ACHN (cell line): ENCODE data around the gene U2AF1L4.

Experiments used
- DNase-seq: peaks from one replicate; pipeline ENCODE4 v3.0.0-alpha.2; 2015
- in situ Hi-C: cut with HindIII; loops from 2 replicates; pipeline ENCODE4 v1.10.0; 2017; ENCODE audit warnings: low sequenced_read_pairs, low pct_ligation_motif_present, low pct_unique_long_range_greater_than_20kb

The U2AF1L4 gene

DNA sequence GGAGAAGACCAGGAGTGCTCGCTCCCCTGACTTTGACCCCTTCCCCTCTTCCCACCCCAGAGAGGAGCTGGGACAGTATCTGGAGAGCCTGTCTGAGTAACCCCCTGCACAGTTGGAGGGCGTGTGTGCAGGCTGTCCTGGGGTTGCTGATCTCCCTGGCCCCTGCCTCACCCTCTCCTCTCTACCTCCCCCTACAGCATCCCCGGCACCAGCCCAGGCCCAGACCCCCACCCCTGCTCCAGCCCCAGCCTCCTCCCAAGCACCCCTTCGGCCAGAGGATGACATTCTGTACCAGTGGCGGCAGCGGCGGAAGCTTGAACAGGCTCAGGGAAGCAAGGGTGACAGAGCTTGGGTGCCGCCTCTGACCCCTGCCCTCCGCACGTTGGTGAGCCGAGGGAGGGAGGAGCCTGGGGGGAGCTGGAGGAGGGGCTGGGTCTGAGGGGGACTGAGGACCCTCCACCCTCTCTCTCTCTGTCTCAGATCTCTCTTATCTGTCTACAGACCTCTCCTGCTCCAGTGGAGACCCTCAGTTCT, 21.4 kb upstream of the U2AF1L4 start:
- in situ Hi-C loops: no loop called here
- no peak for DNase-seq

- in situ Hi-C loops: no loop called here
- DNase-seq: no peak
Measured at GRCh38 chr19:35764432-35765315, 19.5 kb upstream of the U2AF1L4 start.

DNA sequence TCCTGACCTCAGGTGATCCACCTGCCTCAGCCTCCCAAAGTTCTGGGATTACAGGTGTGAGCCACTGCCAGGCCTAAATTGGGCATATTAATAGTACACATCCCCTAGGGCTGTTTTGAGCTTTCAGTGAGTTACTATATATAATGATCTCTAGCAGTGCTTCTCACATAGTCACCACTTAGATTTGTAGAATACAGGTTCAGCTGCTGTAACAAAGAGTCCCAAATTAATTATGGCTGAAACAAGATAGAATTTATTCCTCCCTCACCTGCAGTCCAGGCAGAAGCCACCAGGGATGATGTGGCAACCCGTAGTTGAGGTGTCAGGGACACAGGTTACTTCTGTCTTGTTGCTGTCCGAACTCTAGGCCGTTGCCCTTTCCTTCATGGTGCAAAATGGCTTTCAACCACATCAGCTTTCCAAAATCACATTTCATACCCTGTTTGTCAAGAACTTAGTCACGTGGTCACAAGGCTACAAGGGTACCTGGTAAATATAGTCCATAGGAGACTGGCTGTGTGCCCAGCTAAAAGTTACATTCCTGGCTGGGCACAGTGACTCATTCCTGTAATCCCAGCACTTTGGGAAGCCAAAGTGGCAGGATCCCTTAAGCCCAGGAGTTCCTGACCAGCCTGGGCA, 15.6 kb upstream of the U2AF1L4 start:
- in situ Hi-C loops: no loop called here
- DNase-seq: no peak

DNA sequence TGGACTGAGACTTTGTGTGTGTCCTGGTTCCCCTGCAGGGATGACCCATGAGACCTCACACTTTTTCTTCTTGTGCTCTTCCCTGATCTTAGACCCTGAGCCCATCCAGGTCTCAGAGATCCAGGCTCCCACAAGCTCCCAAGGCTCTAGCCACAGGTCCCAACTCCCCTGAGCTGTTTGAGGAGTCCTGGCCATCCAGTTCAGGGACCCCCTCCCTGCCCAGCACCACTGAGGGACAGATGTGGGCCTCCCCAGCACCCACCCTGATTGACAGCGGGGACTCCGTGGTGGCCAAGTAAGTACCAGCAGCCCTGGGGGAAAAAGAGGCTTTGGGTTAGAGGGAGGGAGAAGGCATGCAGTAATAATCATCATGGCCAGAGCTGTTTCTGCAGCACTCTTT, 14.5 kb upstream of the U2AF1L4 start:
- DNase-seq: no peak
- in situ Hi-C loops: no loop called here

- in situ Hi-C loops: no loop called here
- DNase-seq: peak; percentile 98
Measured at GRCh38 chr19:35757749-35758608, 12.8 kb upstream of the U2AF1L4 start, which contains the start of gene PROSER3. Gene PROSER3 (plus strand): TSS chr19:35758176. CDS start chr19:35758216, 40 bp downstream.

DNA sequence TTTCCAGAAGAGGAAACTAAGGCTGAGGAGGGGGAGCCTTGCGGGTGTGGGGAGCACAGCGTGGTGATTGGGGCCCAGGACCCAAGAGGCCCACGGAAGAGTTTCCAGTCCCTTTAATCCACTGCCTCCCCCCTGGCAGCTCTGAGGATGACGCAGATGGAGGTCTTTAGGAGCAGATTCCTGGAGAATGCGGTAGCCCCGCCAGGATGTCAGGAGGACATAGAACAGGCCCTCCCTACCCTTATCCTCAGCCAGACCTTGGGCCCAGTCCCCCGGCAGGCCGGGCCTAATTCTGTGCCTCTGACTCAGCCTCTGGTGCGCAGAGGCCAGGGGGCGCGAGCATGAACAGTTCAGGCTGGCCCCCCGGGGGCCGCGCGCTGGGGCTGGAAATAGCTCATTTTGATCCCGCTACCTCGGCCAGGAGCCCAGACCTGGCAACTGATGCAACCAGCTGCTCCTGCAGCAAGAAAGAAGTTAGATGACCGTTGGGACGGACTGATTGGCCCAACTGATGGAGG, 12.1 kb upstream of the U2AF1L4 start:
- in situ Hi-C loops: no loop called here
- peak; percentile 63 for DNase-seq

- in situ Hi-C loops: no loop called here
- DNase-seq: no peak
Measured at GRCh38 chr19:35756377-35757230, 11.4 kb upstream of the U2AF1L4 start, which contains the start of gene HSPB6. Gene HSPB6 (minus strand): TSS chr19:35757029. CDS start chr19:35757008, 21 bp downstream.

- DNase-seq: no peak
- in situ Hi-C loops: no loop called here
Measured at GRCh38 chr19:35755550-35756376, 10.5 kb upstream of the U2AF1L4 start.

- in situ Hi-C loops: no loop called here
- no peak for DNase-seq
Measured at GRCh38 chr19:35755131-35755549, 9.9 kb upstream of the U2AF1L4 start.

- in situ Hi-C loops: no loop called here
- no peak for DNase-seq
Measured at GRCh38 chr19:35754370-35755130, 9.3 kb upstream of the U2AF1L4 start.

GRCh38 chr19:35753634-35754369, 8.6 kb upstream of the U2AF1L4 start:
- DNase-seq: no peak
- in situ Hi-C loops: no loop called here

GRCh38 chr19:35752746-35753350, 7.6 kb upstream of the U2AF1L4 start:
- DNase-seq: no peak
- in situ Hi-C loops: no loop called here

DNA sequence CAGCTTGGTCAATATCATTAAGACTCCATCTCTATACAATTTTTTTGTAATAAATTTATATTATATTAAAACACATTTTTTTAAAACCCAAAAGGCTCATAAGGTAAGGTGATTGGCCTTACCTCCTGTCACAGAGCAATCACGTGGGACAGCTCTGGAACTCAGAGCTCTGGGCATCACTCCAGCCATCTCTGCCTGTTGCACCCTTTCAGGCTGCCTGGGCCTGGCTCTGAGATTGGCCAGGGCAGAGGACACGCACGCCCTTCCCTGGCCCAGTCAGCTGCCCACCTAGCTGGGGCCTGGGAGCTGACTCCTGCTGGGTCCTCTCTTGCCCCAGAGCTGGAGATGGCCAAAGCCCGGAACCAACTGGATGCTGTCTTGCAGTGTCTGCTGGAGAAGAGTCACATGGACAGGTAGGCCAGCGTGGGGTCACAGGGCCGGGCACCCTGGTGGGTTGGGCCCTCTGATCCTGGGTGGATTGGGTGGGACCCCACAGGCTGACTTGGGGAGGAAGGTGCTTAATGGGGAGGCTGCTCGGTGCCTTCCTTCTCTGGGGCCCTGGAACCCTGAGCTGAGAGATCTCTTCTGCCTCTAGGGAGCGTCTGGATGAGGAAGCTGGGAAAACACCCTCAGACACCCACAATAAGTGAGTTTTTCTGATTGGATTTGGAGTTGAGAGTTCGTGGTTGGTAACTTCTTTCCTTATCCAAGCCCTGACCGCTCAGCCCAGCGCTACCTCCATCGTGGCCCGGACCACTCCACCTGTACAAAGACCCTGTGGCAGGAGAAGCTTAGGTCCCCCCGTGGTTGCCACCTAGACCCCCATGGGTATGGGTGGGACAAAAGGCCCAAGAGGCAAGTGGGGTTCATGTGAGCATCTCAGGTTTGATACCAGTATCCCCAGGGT, 6.9 kb upstream of the U2AF1L4 start:
- no peak for DNase-seq
- in situ Hi-C loops: no loop called here

GRCh38 chr19:35750167-35750566, 4.9 kb upstream of the U2AF1L4 start:
- DNase-seq: no peak
- in situ Hi-C loops: no loop called here
